HEK293 (cell line): Measurements from ENCODE around the gene RAB1B.
A peak's percentile ranks its signal among the peaks of the same experiment; 100 is the strongest.

Experiments used
- PATZ1 ChIP-seq: fragments of 450-650 bp; formaldehyde crosslinking; IDR thresholded peaks from 2 replicates; pipeline ENCODE4 v1.5.1; 2016; ENCODE audit warnings: missing biosample characterization, missing genetic modification characterization
- PRDM4 ChIP-seq: fragments of 450-650 bp; formaldehyde crosslinking; IDR thresholded peaks from 2 replicates; pipeline ENCODE4 v1.5.1; 2017; ENCODE audit warnings: missing biosample characterization, missing genetic modification characterization
- ZFP41 ChIP-seq: fragments of 450-650 bp; formaldehyde crosslinking; IDR thresholded peaks from 2 replicates; pipeline ENCODE4 v1.5.1; 2016; ENCODE audit warnings: missing biosample characterization, missing genetic modification characterization, borderline replicate concordance
- ZIC2 ChIP-seq: fragments of 450-650 bp; formaldehyde crosslinking; IDR thresholded peaks from 2 replicates; pipeline ENCODE4 v1.5.1; 2016; ENCODE audit warnings: missing biosample characterization, missing genetic modification characterization
- ZNF133 ChIP-seq: fragments of 450-650 bp; formaldehyde crosslinking; IDR thresholded peaks from 2 replicates; pipeline ENCODE4 v1.5.1; 2016; ENCODE audit warnings: missing biosample characterization, missing genetic modification characterization
- ZNF157 ChIP-seq: fragments of 450-650 bp; formaldehyde crosslinking; IDR thresholded peaks from 2 replicates; pipeline ENCODE4 v1.5.1; 2016; ENCODE audit warnings: missing biosample characterization, missing genetic modification characterization
- ZNF335 ChIP-seq: fragments of 450-650 bp; formaldehyde crosslinking; conservative IDR thresholded peaks from 2 replicates; pipeline ENCODE4 v1.5.1; 2016; ENCODE audit warnings: missing biosample characterization, missing genetic modification characterization
- ZNF350 ChIP-seq: fragments of 450-650 bp; formaldehyde crosslinking; IDR thresholded peaks from 2 replicates; pipeline ENCODE4 v1.5.0; 2017; ENCODE audit warnings: missing biosample characterization, mild to moderate bottlenecking, missing genetic modification characterization
- ZNF513 ChIP-seq: fragments of 450-650 bp; IDR thresholded peaks from 2 replicates; pipeline ENCODE4 v1.5.1; 2018; ENCODE audit warnings: missing biosample characterization, missing genetic modification characterization
- ZNF560 ChIP-seq: fragments of 450-650 bp; formaldehyde crosslinking; IDR thresholded peaks from 2 replicates; pipeline ENCODE4 v1.5.1; 2017; ENCODE audit warnings: missing biosample characterization, missing genetic modification characterization, borderline replicate concordance
- ZNF585B ChIP-seq: fragments of 450-650 bp; formaldehyde crosslinking; IDR thresholded peaks from 2 replicates; pipeline ENCODE4 v1.5.1; 2016; ENCODE audit warnings: missing biosample characterization, missing genetic modification characterization
- ZNF624 ChIP-seq: fragments of 450-650 bp; formaldehyde crosslinking; IDR thresholded peaks from 2 replicates; pipeline ENCODE4 v1.5.1; 2017; ENCODE audit warnings: missing biosample characterization, missing genetic modification characterization
- ZNF677 ChIP-seq: fragments of 450-650 bp; IDR thresholded peaks from 2 replicates; pipeline ENCODE4 v1.5.0; 2018; ENCODE audit warnings: missing biosample characterization, mild to moderate bottlenecking, missing genetic modification characterization, moderate library complexity
- ZNF76 ChIP-seq: fragments of 450-650 bp; formaldehyde crosslinking; IDR thresholded peaks from 2 replicates; pipeline ENCODE4; 2016; ENCODE audit warnings: low read depth, missing biosample characterization, missing genetic modification characterization, borderline replicate concordance
- TF ChIP-seq, protein P1 (sequence below): sonication (generic); formaldehyde crosslinking; IDR thresholded peaks from 2 replicates; pipeline ENCODE4 v1.8.1; 2022; ENCODE audit warnings: mild to moderate bottlenecking, moderate library complexity, missing genetic modification reagents
- TF ChIP-seq, protein P2 (sequence below): fragments of 450-650 bp; formaldehyde crosslinking; IDR thresholded peaks from 2 replicates; pipeline ENCODE4 v1.5.1; 2017; ENCODE audit warnings: missing biosample characterization, missing genetic modification characterization
- TF ChIP-seq, protein P3 (sequence below): fragments of 450-650 bp; formaldehyde crosslinking; conservative IDR thresholded peaks from 2 replicates; pipeline ENCODE4 v1.5.1; 2016; ENCODE audit warnings: low read depth, missing biosample characterization, missing genetic modification characterization
- TF ChIP-seq, protein P4 (sequence below): fragments of 450-650 bp; formaldehyde crosslinking; IDR thresholded peaks from 2 replicates; pipeline ENCODE4 v1.5.1; 2017; ENCODE audit warnings: missing biosample characterization, missing genetic modification characterization

RAB1B gene

GRCh38 chr11:66222358-66223149 lies 45.9 kb upstream of the RAB1B start (continued):
- TF ChIP-seq ZNF560 (no peak), ZNF677 (tag by site-specific recombination) (no peak), ZNF624 (tag by site-specific recombination) (no peak), ZNF513 (no peak), ZNF350 (tag by site-specific recombination) (no peak), ZNF585B (tag by site-specific recombination) (no peak), ZNF76 (tag by site-specific recombination) (no peak), ZNF335 (tag by site-specific recombination) (no peak), ZFP41 (tag by site-specific recombination) (no peak), ZNF157 (tag by site-specific recombination) (no peak), PATZ1 (tag by site-specific recombination) (no peak), ZNF133 (no peak), ZIC2 (tag by site-specific recombination) (no peak), PRDM4 (tag by site-specific recombination) (peak; percentile 95)
- TF ChIP-seq, protein P1, sequence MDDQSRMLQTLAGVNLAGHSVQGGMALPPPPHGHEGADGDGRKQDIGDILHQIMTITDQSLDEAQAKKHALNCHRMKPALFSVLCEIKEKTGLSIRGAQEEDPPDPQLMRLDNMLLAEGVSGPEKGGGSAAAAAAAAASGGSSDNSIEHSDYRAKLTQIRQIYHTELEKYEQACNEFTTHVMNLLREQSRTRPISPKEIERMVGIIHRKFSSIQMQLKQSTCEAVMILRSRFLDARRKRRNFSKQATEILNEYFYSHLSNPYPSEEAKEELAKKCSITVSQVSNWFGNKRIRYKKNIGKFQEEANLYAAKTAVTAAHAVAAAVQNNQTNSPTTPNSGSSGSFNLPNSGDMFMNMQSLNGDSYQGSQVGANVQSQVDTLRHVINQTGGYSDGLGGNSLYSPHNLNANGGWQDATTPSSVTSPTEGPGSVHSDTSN (CRISPR knock-in tag): 0 out of 2 replicates have a peak, but pooled peaks have one; percentile 35
- TF ChIP-seq, protein P2, sequence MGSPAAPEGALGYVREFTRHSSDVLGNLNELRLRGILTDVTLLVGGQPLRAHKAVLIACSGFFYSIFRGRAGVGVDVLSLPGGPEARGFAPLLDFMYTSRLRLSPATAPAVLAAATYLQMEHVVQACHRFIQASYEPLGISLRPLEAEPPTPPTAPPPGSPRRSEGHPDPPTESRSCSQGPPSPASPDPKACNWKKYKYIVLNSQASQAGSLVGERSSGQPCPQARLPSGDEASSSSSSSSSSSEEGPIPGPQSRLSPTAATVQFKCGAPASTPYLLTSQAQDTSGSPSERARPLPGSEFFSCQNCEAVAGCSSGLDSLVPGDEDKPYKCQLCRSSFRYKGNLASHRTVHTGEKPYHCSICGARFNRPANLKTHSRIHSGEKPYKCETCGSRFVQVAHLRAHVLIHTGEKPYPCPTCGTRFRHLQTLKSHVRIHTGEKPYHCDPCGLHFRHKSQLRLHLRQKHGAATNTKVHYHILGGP: no peak
- TF ChIP-seq, protein P3, sequence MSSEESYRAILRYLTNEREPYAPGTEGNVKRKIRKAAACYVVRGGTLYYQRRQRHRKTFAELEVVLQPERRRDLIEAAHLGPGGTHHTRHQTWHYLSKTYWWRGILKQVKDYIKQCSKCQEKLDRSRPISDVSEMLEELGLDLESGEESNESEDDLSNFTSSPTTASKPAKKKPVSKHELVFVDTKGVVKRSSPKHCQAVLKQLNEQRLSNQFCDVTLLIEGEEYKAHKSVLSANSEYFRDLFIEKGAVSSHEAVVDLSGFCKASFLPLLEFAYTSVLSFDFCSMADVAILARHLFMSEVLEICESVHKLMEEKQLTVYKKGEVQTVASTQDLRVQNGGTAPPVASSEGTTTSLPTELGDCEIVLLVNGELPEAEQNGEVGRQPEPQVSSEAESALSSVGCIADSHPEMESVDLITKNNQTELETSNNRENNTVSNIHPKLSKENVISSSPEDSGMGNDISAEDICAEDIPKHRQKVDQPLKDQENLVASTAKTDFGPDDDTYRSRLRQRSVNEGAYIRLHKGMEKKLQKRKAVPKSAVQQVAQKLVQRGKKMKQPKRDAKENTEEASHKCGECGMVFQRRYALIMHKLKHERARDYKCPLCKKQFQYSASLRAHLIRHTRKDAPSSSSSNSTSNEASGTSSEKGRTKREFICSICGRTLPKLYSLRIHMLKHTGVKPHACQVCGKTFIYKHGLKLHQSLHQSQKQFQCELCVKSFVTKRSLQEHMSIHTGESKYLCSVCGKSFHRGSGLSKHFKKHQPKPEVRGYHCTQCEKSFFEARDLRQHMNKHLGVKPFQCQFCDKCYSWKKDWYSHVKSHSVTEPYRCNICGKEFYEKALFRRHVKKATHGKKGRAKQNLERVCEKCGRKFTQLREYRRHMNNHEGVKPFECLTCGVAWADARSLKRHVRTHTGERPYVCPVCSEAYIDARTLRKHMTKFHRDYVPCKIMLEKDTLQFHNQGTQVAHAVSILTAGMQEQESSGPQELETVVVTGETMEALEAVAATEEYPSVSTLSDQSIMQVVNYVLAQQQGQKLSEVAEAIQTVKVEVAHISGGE: no peak
- TF ChIP-seq, protein P4, sequence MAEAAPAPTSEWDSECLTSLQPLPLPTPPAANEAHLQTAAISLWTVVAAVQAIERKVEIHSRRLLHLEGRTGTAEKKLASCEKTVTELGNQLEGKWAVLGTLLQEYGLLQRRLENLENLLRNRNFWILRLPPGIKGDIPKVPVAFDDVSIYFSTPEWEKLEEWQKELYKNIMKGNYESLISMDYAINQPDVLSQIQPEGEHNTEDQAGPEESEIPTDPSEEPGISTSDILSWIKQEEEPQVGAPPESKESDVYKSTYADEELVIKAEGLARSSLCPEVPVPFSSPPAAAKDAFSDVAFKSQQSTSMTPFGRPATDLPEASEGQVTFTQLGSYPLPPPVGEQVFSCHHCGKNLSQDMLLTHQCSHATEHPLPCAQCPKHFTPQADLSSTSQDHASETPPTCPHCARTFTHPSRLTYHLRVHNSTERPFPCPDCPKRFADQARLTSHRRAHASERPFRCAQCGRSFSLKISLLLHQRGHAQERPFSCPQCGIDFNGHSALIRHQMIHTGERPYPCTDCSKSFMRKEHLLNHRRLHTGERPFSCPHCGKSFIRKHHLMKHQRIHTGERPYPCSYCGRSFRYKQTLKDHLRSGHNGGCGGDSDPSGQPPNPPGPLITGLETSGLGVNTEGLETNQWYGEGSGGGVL (tag by site-specific recombination): no peak
